Placental pericyte (primary cell): ENCODE results near the gene NPC2. TPM values are rescaled to one million over a fixed set of nuclear protein-coding genes. Genes with fewer than 3 reads are reported as not detected.

Experiments
- total RNA-seq: library from RNA; depleted of rRNA; stranded (reverse); fragments of >200 nt; gene quantifications from 2 replicates; pipeline ENCODE4 v1.2.3, GENCODE V29; 2012

Gene NPC2
- 145 and 299 TPM in 2 replicates for total RNA-seq

GRCh38 chr14:74492776-74493342 lies at the start of gene NPC2:
Gene NPC2 (minus strand): TSS chr14:74493305. CDS start chr14:74493274, 31 bp downstream.

GRCh38 chr14:74493343-74494261 lies 497 bp upstream of the NPC2 start, which contains the start of gene ISCA2:
Gene ISCA2 (plus strand): TSS chr14:74493765. CDS start chr14:74493775, 10 bp downstream.

Other genes starting within 250 kb of the NPC2 start
- gene ABCD4, start 190.4 kb downstream of the NPC2 start, total RNA-seq, result 33.2 and 33.7 TPM in 2 replicates
- gene VRTN, start 144.8 kb downstream of the NPC2 start, total RNA-seq, result not detected in 2 replicates
- not detected in 2 replicates for gene SYNDIG1L, start 67.1 kb downstream of the NPC2 start, total RNA-seq
- 9.0 and 11.0 TPM in 2 replicates for gene ISCA2, start 460 bp upstream of the NPC2 start, total RNA-seq
- gene LTBP2, start 118.9 kb upstream of the NPC2 start, total RNA-seq, result 203 and 458 TPM in 2 replicates
- 41.8 and 57.6 TPM in 2 replicates for gene AREL1, start 219.8 kb upstream of the NPC2 start, total RNA-seq
- 36.1 and 42.0 TPM in 2 replicates for gene FCF1, start 219.8 kb upstream of the NPC2 start, total RNA-seq